ENCODE measurements around the gene C2CD5.

DNA sequence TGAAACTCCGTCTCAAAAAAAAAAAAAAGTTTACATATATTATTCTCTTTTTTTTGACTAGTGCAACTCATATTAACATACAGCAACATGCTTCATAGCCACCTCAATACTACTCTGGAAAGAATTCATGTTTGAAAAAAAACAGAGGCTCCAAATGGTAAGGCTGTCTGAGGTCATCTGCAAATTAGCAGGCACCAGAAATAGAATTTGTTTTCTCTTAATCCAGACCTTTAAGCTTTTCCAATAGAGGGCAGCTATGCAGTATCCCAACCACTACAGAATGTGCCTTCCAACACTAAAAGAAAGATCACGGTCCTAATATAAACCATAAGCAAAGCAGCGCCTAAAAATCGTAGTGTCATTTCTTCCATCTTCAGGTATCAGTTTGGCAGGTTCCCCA lies 12.0 kb downstream of the C2CD5 start:
- TF ChIP-seq, protein P1, sequence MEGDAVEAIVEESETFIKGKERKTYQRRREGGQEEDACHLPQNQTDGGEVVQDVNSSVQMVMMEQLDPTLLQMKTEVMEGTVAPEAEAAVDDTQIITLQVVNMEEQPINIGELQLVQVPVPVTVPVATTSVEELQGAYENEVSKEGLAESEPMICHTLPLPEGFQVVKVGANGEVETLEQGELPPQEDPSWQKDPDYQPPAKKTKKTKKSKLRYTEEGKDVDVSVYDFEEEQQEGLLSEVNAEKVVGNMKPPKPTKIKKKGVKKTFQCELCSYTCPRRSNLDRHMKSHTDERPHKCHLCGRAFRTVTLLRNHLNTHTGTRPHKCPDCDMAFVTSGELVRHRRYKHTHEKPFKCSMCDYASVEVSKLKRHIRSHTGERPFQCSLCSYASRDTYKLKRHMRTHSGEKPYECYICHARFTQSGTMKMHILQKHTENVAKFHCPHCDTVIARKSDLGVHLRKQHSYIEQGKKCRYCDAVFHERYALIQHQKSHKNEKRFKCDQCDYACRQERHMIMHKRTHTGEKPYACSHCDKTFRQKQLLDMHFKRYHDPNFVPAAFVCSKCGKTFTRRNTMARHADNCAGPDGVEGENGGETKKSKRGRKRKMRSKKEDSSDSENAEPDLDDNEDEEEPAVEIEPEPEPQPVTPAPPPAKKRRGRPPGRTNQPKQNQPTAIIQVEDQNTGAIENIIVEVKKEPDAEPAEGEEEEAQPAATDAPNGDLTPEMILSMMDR (IDR thresholded peaks at IDR 0.05) = no peak
- no peak for TF ChIP-seq POLR2AphosphoS5 (IDR thresholded peaks at IDR 0.05)
- TF ChIP-seq POLR2A (IDR thresholded peaks at IDR 0.05) = no peak
- TF ChIP-seq EP300 (IDR thresholded peaks at IDR 0.05; ENCODE audit: low read depth) = no peak

Data from transverse colon (tissue), 4 donors.